Retinal pigment epithelial cell (primary cell): Measurements from ENCODE around the gene ZAR1.

ENCODE experiments used
- DNase-seq: peaks from one replicate; pipeline ENCODE4 v3.0.0-alpha.2; 2010; ENCODE audit warnings: low read depth
- H3K4me3 ChIP-seq: 2 replicates; pipeline ENCODE4 v1.5.1; 2011; ENCODE audit warnings: mild to moderate bottlenecking, low read length, control low read depth, moderate library complexity
- CTCF ChIP-seq: conservative IDR thresholded peaks from 2 replicates; pipeline ENCODE4 v1.5.1; 2011; ENCODE audit warnings: low read depth, low read length, control low read depth, inconsistent platforms

Gene ZAR1

GRCh38 chr4:48503233-48504025 lies 13.4 kb downstream of the ZAR1 start:
- TF ChIP-seq CTCF, result no peak
- no peak for DNase-seq
- H3K4me3 ChIP-seq, result no peak overlapping the region

- no peak for DNase-seq
- TF ChIP-seq CTCF, result no peak
- H3K4me3 ChIP-seq, result no peak overlapping the region
Observed at GRCh38 chr4:48504026-48504330, 13.9 kb downstream of the ZAR1 start.

DNA sequence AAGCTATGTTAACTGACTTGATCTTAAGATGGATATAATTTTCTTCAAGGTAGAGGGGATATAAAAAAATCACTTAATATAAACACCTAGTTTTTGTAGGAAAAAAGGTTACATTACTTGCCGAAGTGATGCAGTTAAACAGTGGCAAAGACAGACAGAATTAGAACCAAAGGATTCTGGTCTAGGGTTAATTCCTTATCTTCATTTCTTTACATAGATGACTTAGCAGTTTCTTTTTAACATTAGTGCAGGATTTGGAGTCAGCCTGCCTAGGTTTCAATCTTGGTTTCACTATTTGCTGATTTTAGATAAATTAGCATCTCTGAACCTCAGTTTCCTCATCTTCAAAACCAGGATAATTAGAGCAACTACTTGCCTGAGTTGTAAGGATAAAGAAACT lies 14.3 kb downstream of the ZAR1 start:
- DNase-seq, result no peak
- no peak overlapping the region for H3K4me3 ChIP-seq
- TF ChIP-seq CTCF, result no peak

DNA sequence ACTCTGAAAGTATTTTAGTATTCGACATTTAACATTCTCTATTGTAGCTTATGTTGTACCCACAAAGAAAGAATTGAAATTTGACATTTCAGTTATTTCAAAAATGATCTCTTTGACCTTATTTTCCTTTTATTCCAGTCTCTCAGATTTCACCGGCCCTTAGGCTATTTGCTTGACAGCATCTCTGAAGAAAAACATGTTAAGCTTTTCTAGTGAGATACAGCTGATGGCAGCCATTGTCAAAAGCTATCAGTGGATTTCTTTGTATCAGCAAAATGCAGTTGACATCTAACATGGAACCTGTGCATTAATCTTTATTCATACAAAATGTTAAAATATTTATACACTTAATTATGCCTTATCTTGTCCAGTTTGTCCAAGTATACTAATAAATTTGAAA lies 16.7 kb downstream of the ZAR1 start:
- TF ChIP-seq CTCF, result no peak
- DNase-seq, result no peak
- no peak overlapping the region for H3K4me3 ChIP-seq

- H3K4me3 ChIP-seq, result no peak overlapping the region
- no peak for TF ChIP-seq CTCF
- peak; percentile 50 for DNase-seq
Observed at GRCh38 chr4:48509543-48509942, 19.5 kb downstream of the ZAR1 start.

- no peak for TF ChIP-seq CTCF
- H3K4me3 ChIP-seq, result no peak overlapping the region
- DNase-seq, result no peak
Observed at GRCh38 chr4:48518143-48518542, 28.1 kb downstream of the ZAR1 start.

GRCh38 chr4:48526406-48526805 lies 36.4 kb downstream of the ZAR1 start:
- no peak for DNase-seq
- no peak for TF ChIP-seq CTCF
- H3K4me3 ChIP-seq, result no peak overlapping the region
